K562 treated with DMSO at 1 percent for 4 hours (cell line): ENCODE measurements around the gene PRR15L. TPM values are rescaled to one million over a fixed set of nuclear protein-coding genes. Genes with fewer than 3 reads are reported as not detected.

Source experiments
- total RNA-seq: library from RNA; unstranded; fragments of 300-600 nt; gene quantifications from 2 replicates; pipeline ENCODE4 v1.2.3, GENCODE V29; 2022; ENCODE audit not compliant: insufficient read depth

The PRR15L gene, protein sequence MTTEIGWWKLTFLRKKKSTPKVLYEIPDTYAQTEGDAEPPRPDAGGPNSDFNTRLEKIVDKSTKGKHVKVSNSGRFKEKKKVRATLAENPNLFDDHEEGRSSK
- not detected in 2 replicates for total RNA-seq

GRCh38 chr17:47957591-47958490 lies at the start of gene PRR15L:
TSS of gene PRR15L (minus strand) at chr17:47957883. CDS start at chr17:47953234, 4,649 bp downstream.

DNA sequence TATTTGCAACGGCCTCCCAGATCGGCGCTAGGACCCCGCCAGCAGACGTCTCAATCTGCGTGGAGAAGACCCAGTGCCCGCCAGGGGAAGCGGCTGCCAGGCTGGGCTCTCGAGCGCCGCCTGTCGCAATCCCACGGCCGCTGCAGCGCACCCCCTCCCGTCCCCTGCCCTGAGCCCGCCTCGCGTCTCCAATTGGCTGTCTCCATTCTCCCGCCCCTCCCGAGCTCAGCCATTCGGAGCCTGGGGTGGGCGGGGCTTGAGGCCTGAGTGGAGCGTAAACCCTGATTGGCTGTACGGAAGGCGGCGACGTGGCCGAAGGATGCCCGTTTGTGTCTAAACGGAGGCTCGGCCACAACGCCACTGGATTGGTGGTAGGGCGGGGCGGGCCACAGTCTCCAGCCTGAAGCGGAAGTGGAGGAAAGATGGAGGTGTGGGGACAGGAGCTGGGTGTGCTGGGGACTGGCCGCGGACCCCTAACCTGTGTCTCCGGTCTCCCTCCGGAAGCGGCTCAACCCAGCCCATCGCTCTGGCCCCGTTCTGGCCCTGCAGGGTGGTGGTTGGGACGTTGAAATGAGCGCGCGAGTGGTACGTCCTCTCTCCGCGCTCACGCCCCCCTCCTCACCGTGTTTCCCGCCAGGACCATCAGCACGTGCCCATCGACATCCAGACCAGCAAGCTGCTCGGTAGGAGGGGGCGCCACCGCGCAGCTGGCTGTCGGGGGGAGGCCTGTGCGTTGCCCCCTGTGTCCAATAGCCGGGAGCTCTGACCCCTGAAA lies 13.2 kb upstream of the PRR15L start, which contains the start of gene CDK5RAP3:
Gene CDK5RAP3, plus strand, starts transcription at position 389 of the 775 bp plus-strand sequence. Its CDS starts 34 bp downstream, at position 423.

DNA sequence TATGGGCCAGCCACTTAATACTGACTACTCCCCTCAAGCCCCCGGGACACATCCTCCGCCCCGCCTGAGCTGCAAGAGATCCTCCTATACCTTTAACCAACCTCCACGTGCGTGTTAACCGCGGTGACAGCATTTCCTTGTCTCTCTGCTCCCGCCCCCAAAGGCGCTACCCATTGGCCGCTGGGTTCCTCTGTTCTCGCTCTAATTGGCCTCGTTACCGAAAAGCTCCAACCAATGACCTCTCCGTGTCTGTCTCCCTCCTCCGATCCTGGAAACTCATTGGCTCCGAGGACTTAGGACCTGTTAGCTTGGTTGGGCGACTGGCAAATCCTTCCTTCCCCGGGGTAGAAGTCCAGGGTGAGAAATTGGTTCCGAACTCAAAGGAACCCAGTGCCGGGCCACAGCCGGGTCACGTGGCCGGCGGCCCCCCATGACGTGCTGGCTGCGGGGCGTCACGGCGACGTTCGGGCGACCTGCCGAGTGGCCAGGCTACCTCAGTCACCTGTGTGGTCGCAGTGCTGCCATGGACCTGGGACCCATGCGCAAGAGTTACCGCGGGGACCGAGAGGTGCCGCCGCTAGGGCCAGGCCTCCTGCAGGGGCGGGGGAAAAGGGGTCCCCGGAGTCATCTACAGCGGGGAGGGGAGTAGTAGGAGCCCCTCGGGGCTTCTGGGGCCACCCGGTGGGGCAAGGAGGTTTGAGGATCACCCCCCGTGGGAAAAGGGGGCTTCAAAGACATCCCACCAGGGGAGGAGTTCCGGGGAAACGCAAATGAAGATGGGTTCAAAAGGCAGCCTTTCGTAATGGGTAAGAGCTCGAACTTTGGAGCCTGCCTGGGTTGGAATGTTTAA lies 16.2 kb downstream of the PRR15L start, which contains the start of gene PNPO:
Gene PNPO, plus strand, starts transcription at position 326 of the 850 bp plus-strand sequence. Its CDS starts 105 bp downstream, at position 431.

Other genes starting within 250 kb of the PRR15L start
- not detected in 2 replicates for gene TBX21, start 224.6 kb downstream of the PRR15L start, total RNA-seq
- gene OSBPL7, start 136.1 kb downstream of the PRR15L start, total RNA-seq, result 7.3 and 10.4 TPM in 2 replicates
- gene MRPL10, start 126.3 kb downstream of the PRR15L start, total RNA-seq, result 86.5 and 91.3 TPM in 2 replicates
- 1.1 and 1.2 TPM in 2 replicates for gene LRRC46, start 126.2 kb downstream of the PRR15L start, total RNA-seq
- gene SCRN2, start 116.6 kb downstream of the PRR15L start, total RNA-seq, result 14.6 and 19.6 TPM in 2 replicates
- gene SP6, start 106.7 kb downstream of the PRR15L start, total RNA-seq, result 8.9 and 9.5 TPM in 2 replicates
- gene SP2, start 61.6 kb downstream of the PRR15L start, total RNA-seq, result 14.9 and 15.0 TPM in 2 replicates
- gene PNPO, start 16.3 kb downstream of the PRR15L start, total RNA-seq, result 7.3 and 8.2 TPM in 2 replicates
- gene CDK5RAP3, start 13.2 kb upstream of the PRR15L start, total RNA-seq, result 155 and 172 TPM in 2 replicates
- gene COPZ2, start 79.9 kb upstream of the PRR15L start, total RNA-seq, result not detected in 2 replicates
- gene NFE2L1, start 90.5 kb upstream of the PRR15L start, total RNA-seq, result 151 and 167 TPM in 2 replicates
- gene CBX1, start 143.6 kb upstream of the PRR15L start, total RNA-seq, result 37.5 and 45.3 TPM in 2 replicates
- 19.2 and 32.7 TPM in 2 replicates for gene SNX11, start 149.9 kb upstream of the PRR15L start, total RNA-seq